Limb (tissue), 2 donors: ENCODE results near the gene EMC9.
A peak's percentile ranks its signal among the peaks of the same experiment; 100 is the strongest.

ENCODE experiments used
- DNase-seq, 2 donors: peaks; one replicate each; pipeline ENCODE4 v3.0.0-alpha.2; 2016; ENCODE audit errors: extremely low spot score in 2 of 2

The EMC9 gene

DNA sequence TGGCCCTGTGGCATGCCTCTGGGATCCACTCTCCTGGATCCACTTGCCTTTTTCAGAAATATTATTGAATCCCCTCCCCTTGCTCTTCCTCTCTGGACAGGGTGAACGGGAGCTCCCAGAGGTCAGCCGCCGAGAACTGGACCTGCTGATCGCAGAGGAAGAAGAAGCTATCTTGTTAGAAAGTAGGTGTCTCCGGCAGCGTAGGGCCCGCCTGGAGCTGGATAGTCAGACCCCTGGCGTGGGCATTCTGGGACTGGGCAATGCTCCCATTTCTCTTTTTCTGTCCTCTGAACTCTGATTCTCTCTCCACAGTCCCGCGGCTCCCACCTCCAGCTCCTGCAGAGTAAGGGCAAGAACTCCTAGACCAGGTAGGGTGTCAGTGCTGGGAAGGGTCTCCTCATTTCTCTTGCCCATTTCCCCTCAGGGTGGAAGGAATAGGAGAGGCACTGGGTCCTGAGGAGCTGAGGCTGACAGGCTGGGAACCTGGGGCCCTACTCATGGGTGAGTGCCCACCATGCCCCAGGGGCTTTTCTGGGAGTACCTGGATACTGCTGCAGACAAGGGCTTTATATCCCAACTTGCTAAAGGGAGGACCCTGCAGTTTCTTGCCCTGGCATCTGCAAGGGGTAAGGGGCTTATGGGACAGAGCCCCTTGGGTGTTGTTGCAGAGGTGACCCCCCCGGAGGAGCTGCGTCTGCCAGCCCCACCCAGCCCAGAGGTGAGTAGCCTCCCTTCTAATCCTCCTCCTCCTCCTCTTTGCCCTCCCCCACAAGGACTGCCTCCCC is 35.8 kb upstream of the EMC9 start:
- DNase-seq, result no peak

GRCh38 chr14:24176599-24176998 is 35.2 kb upstream of the EMC9 start:
- no peak for DNase-seq

DNA sequence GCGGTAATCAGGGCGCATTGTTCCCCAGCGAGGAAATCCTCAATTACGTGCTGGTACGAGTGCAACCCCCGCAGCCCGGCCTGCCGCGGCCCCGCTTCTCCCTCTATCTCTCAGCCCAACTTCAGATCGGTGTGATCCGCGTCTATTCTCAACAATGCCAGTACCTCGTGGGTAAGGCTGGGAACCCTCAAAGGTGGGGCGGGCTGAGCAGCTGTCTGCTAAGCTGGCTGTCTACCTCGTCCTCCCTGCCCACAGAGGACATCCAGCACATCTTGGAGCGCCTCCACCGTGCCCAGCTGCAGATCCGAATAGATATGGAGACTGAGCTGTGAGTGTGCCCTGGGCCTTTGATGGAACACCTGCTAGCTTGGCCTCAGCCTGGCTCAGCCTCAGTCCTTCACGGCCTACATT is 31.5 kb upstream of the EMC9 start:
- no peak for DNase-seq

- peak in 1 of 2 donors; percentile 58 for DNase-seq
These were observed 31.0 kb upstream of the EMC9 start for GRCh38 chr14:24172261-24172860.

DNA sequence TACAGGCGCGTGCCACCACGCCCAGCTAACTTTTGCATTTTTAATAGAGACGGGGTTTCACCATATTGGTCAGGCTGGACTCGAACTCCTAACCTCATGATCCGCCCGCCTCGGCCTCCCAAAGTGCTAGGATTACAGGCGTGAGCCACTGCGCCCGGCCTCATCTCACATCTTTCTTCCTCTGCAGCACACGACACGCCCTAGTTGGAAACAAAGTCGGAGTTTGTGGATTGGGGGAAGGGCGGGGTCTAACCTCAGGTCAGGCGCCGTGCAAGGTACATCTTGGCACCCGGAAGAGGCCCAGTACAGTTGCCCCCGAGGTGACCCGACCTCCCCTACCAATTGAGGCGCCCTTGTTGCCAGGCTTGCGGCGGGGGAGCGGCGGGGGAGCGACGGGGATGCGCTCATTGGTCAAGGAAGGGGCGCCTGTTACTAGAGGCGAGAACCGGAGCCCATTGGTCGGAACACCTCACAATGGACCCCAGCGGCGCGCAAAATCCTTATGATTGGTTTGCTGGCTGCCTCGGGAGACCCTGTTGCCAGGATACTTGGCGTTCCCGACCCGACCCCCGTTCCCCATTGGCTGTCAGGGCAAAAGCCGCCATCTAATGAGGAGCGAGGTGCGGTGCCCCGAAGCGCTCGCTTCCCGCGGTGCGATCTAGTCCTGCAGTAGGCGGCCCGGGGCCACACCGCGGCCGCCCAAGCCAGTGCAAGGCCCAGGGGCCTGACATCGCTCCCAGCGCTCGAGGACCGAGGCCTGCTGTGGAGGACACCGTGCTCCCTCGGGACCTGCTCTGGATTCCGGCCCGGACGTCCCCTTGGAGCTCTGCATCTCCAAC is 30.2 kb upstream of the EMC9 start, which contains the start of gene REC8:
TSS of gene REC8 (plus strand) at position 659 of the 839 bp plus-strand sequence. CDS start 473 bp downstream, outside the sequence.
- DNase-seq, result peak; percentile 90 to 94

GRCh38 chr14:24167469-24168114 is 26.2 kb upstream of the EMC9 start:
- no peak for DNase-seq

DNA sequence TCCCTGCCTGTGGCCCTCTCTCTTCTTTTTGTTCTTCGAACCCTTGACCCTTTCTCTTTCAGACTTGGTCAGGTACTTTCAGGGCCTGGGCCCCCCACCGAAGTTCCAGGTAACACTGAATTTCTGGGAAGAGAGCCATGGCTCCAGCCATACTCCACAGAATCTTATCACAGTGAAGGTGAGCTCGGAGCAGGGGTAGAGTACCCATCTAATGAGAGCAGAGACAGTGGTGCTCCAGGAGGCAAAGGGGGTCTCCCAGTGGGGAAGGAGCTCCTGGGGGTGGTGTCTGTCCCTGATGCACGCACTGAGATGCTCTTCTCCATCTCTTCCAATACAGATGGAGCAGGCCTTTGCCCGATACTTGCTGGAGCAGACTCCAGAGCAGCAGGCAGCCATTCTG is 24.4 kb upstream of the EMC9 start:
- no peak for DNase-seq

DNA sequence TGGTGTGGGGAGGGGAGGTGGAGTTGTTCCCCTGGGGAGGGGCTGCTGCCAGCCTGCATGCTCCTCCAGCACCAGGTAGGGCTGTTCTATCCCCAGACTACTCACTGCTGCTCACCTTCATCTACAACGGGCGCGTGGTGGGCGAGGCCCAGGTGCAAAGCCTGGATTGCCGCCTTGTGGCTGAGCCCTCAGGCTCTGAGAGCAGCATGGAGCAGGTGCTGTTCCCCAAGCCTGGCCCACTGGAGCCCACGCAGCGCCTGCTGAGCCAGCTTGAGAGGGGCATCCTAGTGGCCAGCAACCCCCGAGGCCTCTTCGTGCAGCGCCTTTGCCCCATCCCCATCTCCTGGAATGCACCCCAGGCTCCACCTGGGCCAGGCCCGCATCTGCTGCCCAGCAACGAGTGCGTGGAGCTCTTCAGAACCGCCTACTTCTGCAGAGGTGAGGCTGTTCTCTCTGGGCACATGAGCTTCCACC is 23.2 kb upstream of the EMC9 start:
- DNase-seq, result no peak

DNA sequence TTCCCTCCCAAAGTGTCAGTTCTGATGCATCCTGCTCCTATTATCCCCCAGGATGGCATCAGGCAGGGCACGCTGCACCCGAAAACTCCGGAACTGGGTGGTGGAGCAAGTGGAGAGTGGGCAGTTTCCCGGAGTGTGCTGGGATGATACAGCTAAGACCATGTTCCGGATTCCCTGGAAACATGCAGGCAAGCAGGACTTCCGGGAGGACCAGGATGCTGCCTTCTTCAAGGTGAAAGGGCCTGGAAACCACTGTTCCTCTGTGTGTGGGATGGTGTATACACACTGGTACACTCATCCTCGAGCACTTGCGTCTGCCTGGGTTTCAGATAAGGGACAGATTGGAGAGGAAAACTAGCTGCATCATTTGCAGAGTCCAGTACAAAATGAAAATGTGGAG is 20.7 kb upstream of the EMC9 start:
- no peak for DNase-seq

DNA sequence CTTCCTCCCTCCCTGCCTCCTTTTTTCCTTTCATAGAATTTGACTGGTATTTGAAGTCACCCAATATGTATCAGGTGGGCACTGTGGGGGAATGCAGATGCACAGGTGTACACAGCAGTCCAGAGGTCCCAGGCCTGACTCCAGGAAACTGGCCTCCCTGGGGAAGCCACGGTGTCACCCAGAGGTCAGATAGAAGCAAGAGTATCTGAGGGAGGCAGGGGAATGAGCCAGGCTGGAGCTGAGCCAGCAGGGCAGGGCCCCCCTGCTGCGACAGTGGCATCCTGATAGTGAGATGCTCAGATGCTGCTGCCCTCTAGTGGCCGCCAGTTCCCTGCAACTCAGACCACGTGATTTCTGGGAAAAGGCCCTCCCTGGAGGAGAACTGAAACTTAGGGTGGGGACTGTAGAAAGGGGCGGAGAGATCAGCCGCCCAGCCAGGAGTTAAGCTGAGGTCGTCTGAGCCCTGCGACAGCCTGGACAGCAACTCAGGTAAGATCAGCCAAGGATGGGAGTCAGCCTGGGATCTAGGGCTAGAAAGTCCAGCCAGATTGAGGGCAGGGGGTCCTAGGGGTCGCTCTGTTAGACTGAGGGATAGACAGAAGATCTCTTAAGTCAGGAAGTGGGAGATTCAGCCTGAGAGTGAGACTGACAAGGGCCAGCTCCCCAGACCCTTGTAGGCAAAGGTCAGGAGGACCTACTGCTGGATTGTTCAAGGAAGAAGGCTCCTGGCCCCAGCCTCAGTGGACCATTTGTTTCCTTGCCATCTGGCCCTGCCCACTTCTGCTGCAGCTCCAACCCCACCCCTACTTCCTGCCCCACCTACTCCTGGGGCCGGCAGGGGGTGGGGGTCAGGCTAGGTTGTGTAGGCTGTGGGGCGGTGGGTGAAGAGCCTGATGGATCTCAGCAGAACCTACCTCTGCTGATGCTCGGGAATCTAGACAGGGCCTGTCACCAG is 19.7 kb upstream of the EMC9 start, which contains the start of gene IRF9:
TSS of gene IRF9 (plus strand) at position 416 of the 955 bp plus-strand sequence. CDS start 880 bp downstream, outside the sequence.
- peak; percentile 92 to 97 for DNase-seq

GRCh38 chr14:24160499-24160849 is 19.1 kb upstream of the EMC9 start:
- no peak for DNase-seq

DNA sequence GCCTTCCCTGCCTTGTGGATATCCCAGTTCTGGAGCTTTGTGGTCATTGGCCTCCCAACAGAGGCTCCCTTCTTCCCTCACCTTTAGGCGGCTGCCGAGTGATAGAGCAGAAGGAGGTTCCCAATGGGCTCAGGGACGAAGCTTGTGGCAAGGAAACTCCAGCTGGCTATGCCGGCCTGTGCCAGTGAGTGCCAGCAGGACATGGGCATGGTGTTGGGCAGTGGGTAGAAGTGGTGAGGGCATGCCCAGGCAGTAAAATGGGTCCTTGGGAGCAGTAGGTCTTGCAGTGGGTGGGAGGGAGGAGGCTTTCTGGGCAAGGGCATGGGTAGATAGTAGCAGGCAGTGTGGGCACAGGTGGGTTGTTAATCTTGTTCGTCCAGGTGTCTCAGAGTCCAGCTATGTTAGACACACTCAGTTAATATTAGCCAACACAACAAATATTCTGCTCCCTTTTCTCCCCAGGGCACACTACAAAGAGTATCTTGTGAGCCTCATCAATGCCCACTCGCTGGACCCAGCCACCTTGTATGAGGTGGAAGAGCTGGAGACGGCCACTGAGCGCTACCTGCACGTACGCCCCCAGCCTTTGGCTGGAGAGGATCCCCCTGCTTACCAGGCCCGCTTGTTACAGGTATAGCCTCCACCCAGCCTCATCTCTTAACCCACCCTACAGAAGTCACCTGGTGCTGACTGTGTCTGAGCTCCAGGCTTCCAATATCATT is 18.5 kb upstream of the EMC9 start:
- no peak for DNase-seq

DNA sequence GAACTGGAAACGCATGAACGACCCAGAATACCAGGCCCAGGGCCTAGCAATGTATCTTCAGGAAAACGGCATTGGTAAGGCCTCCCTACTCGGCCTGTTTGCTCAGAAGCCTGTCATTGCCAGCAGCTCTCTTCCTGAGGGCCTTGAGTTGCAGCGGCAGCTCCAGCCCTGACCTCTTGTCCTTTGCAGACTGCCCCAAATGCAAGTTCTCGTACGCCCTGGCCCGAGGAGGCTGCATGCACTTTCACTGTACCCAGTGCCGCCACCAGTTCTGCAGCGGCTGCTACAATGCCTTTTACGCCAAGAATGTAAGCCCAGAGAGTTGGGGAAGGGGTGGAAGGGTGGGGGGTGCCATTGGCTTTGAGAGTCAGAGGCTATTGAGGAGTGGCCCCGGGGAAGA is 15.9 kb upstream of the EMC9 start:
- no peak for DNase-seq

DNA sequence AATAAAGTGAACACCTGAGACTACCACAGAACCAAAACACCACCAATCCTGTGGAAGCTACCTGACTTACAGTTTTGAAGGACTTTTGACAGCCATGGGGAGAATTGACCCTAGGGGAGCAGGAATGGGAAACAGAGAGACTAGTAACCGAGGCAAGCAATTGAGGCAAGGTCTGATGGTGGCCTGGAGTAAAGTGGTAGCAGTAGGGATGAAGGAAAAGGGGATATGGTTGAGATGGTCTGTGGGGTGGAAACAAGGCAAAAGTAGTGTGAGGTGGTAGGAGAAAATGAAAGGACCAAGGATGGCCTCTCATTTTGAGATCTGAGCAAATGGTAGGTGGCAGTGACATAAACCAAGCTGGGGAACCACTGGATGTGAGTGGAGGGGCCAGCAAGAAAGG is 15.4 kb upstream of the EMC9 start:
- no peak for DNase-seq

DNA sequence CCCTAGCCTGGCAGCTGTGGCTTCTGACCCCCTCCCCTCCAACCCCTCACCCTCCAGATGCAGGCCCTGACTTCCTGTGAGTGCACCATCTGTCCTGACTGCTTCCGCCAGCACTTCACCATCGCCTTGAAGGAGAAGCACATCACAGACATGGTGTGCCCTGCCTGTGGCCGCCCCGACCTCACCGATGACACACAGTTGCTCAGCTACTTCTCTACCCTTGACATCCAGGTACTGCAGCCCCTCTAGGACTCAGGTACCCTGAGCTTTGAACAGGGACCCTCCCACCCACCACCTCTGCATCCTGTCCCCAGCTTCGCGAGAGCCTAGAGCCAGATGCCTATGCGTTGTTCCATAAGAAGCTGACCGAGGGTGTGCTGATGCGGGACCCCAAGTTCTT is 13.7 kb upstream of the EMC9 start:
- no peak for DNase-seq

- DNase-seq, result no peak
These were observed 10.2 kb upstream of the EMC9 start for GRCh38 chr14:24151404-24152080.

GRCh38 chr14:24150993-24151392 is 9.6 kb upstream of the EMC9 start:
- no peak for DNase-seq

- DNase-seq, result no peak
These were observed 9.2 kb upstream of the EMC9 start for GRCh38 chr14:24150567-24150966.

DNA sequence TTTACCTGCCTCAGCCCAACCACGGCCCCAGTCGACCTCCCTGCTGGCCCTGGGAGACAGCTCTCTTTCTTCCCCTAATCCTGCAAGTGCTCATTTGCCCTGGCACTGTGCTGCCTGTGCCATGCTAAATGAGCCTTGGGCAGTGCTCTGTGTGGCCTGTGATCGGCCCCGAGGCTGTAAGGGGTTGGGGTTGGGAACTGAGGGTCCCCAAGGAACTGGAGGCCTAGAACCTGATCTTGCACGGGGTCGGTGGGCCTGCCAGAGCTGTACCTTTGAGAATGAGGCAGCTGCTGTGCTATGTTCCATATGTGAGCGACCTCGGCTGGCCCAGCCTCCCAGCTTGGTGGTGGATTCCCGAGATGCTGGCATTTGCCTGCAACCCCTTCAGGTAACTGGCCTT is 8.7 kb upstream of the EMC9 start:
- DNase-seq, result no peak
